Breast epithelium (tissue), 3 donors: ENCODE results near the gene CRYZL1.

Source experiments
- CTCF ChIP-seq, 3 donors: fragments of 450-650 bp; IDR thresholded peaks; one replicate each; pipeline ENCODE4 v1.5.1; 2016 to 2017; ENCODE audit warnings: antibody characterized with exemption in 3 of 3, mild to moderate bottlenecking in 3 of 3, moderate library complexity in 3 of 3
- POLR2A ChIP-seq: fragments of 450-650 bp; IDR thresholded peaks from one replicate; pipeline ENCODE4 v1.6.1; 2016; ENCODE audit warnings: antibody characterized with exemption, mild to moderate bottlenecking, moderate library complexity

- no peak for TF ChIP-seq CTCF (IDR thresholded peaks at IDR 0.05)
- no peak for TF ChIP-seq POLR2A
Measured at GRCh38 chr21:33644383-33645074, 3.0 kb upstream of the CRYZL1 start.
